Measurements from ENCODE around the gene LDB3.

The LDB3 gene

DNA sequence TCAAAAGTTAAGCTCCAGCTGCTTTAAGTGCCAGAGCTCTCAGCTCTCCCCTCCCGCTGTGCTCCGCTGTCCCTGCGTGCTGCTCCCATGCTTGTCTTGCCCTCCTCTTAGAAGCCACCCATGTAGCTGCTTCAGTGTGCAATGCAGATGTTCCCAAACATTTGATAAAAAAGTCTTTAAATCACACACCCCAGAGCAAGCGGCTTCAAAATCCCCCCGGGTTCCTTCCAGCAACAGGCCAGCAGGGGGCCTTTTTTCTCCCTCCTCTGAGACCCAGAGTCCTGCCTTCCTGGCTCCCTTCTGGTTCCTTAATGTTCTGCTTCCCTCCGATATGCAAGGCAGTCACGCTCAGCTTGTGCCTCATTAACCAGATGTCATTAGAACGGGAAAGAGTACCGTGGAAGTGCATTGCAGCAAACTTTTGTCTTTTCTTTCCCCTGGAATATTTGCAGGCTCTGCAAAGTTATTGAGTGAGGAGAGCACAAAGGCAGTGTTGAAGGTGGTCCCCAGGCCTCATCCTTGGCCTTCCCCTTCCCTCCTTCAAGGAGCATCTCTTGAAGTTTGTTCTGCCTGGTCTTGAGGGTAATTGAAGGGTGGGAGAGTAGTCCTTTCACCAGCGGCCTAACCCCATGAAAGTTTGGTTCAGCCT lies 25.5 kb downstream of the LDB3 start:
- DNase-seq, result peak; percentile 25
- no peak overlapping the region for H3K27ac ChIP-seq (ENCODE audit: low read length)
- H3K4me1 ChIP-seq (ENCODE audit: low read length), result no peaks in the 10 kb centered on the region
- no peak overlapping the region for H3K9ac ChIP-seq (ENCODE audit: low read length)
- H3K9me2 ChIP-seq (replicated peaks; ENCODE audit: insufficient read depth, low read length), result no peaks in the 10 kb centered on the region
- no peaks in the 10 kb centered on the region for H3K9me3 ChIP-seq (replicated peaks; ENCODE audit: insufficient read depth, low read length)
- no peaks in the 10 kb centered on the region for H4K20me1 ChIP-seq (ENCODE audit: insufficient read depth, low read length)
- H3K4me3 ChIP-seq (ENCODE audit: low read length), result no peak overlapping the region
- TF ChIP-seq, protein P1, sequence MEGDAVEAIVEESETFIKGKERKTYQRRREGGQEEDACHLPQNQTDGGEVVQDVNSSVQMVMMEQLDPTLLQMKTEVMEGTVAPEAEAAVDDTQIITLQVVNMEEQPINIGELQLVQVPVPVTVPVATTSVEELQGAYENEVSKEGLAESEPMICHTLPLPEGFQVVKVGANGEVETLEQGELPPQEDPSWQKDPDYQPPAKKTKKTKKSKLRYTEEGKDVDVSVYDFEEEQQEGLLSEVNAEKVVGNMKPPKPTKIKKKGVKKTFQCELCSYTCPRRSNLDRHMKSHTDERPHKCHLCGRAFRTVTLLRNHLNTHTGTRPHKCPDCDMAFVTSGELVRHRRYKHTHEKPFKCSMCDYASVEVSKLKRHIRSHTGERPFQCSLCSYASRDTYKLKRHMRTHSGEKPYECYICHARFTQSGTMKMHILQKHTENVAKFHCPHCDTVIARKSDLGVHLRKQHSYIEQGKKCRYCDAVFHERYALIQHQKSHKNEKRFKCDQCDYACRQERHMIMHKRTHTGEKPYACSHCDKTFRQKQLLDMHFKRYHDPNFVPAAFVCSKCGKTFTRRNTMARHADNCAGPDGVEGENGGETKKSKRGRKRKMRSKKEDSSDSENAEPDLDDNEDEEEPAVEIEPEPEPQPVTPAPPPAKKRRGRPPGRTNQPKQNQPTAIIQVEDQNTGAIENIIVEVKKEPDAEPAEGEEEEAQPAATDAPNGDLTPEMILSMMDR (IDR thresholded peaks at IDR 0.05; ENCODE audit: low read length), result peak; percentile 50
- no peak for TF ChIP-seq EZH2 (optimal IDR thresholded peaks at IDR 0.05; ENCODE audit: low read depth, low read length)
- no peaks in the 10 kb centered on the region for H3F3A ChIP-seq (ENCODE audit: insufficient read depth, low read length)
- H3K36me3 ChIP-seq (replicated peaks; ENCODE audit: insufficient read depth, low read length), result no peaks in the 10 kb centered on the region
- no peak overlapping the region for H3K4me2 ChIP-seq (ENCODE audit: low read depth, low read length)
- no peak overlapping the region for H2AFZ ChIP-seq (ENCODE audit: low read length)
- H3K27me3 ChIP-seq (replicated peaks; ENCODE audit: insufficient read depth, low read length), result no peaks in the 10 kb centered on the region
- H3K79me2 ChIP-seq (ENCODE audit: low read length), result no peaks in the 10 kb centered on the region

DNA sequence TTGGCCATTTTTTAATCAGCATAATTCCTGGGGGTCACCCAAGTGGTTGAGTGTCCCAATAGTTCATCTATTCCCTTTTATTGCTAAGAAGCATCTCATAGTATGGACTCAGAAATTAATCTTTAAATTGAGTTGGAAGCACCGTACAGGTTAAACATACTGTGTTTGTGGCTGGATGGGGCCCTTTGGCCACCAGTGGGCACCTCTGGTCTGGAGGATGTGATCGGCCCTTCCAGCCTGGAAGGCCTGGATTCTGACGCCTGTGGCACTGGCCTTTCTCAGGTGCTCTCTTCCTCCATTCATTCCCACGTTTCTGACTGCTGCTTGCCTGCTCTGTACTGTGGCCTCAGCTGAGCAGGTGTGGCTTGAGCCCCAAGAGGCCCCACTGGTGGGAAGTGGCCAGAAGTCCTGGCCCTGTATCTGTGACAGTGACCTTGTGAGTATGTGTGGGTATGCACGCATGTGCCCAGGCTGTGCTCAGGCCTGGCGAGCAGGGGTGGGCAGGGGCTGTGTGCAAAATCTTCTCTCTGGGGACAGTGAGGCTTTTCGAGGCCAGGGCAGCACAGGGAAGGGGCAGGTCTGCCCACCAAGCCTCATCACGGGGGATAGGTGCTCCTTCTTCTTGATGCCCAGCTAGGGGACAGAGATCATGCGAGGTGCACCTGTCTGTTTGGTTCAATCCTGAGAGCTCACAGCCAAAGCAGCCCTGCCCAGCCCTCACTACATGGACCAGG lies 30.1 kb downstream of the LDB3 start:
- TF ChIP-seq EZH2 (optimal IDR thresholded peaks at IDR 0.05; ENCODE audit: low read depth, low read length), result no peak
- TF ChIP-seq EZH2phosphoT487 (IDR thresholded peaks at IDR 0.05; ENCODE audit: low read length), result no peak
- TF ChIP-seq, protein P1 (IDR thresholded peaks at IDR 0.05; ENCODE audit: low read length), result no peak
- Histone ChIP-seq H3K4me3 (ENCODE audit: low read length) (no peak overlapping the region), H4K20me1 (ENCODE audit: insufficient read depth, low read length) (no peaks in the 10 kb centered on the region), H2AFZ (ENCODE audit: low read length) (no peak overlapping the region), H3K9me3 (replicated peaks; ENCODE audit: insufficient read depth, low read length) (no peaks in the 10 kb centered on the region), H3K36me3 (replicated peaks; ENCODE audit: insufficient read depth, low read length) (no peaks in the 10 kb centered on the region), H3K27me3 (replicated peaks; ENCODE audit: insufficient read depth, low read length) (no peaks in the 10 kb centered on the region), H3K4me1 (ENCODE audit: low read length) (no peaks in the 10 kb centered on the region), H3F3A (ENCODE audit: insufficient read depth, low read length) (no peaks in the 10 kb centered on the region), H3K9ac (ENCODE audit: low read length) (no peak overlapping the region), H3K9me2 (replicated peaks; ENCODE audit: insufficient read depth, low read length) (no peaks in the 10 kb centered on the region), H3K79me2 (ENCODE audit: low read length) (no peaks in the 10 kb centered on the region), H3K4me2 (ENCODE audit: low read depth, low read length) (no peak overlapping the region), H3K27ac (ENCODE audit: low read length) (no peak overlapping the region)
- DNase-seq, result no peak

DNA sequence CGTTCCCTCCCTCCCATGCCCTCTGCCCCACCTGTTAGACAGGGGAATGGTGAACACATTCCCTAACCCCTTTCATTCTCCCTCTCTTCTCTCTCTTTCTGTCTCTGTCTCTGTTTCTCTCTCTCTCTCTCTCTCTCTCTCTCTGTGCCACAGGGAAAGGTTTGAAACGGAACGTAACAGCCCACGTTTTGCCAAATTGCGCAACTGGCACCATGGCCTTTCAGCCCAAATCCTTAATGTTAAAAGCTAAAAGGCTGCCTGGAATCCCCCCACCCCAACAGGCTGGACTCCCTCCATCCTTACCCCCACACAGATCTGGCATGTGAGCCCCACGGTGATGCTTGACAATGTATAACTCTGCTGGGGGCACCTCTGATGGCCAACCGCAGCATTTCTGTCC lies 30.8 kb downstream of the LDB3 start:
- DNase-seq, result no peak
- H4K20me1 ChIP-seq (ENCODE audit: insufficient read depth, low read length), result no peaks in the 10 kb centered on the region
- H3F3A ChIP-seq (ENCODE audit: insufficient read depth, low read length), result no peaks in the 10 kb centered on the region
- H3K4me2 ChIP-seq (ENCODE audit: low read depth, low read length), result no peak overlapping the region
- no peaks in the 10 kb centered on the region for H3K4me1 ChIP-seq (ENCODE audit: low read length)
- no peak overlapping the region for H2AFZ ChIP-seq (ENCODE audit: low read length)
- no peak overlapping the region for H3K27ac ChIP-seq (ENCODE audit: low read length)
- H3K9me3 ChIP-seq (replicated peaks; ENCODE audit: insufficient read depth, low read length), result no peaks in the 10 kb centered on the region
- no peaks in the 10 kb centered on the region for H3K27me3 ChIP-seq (replicated peaks; ENCODE audit: insufficient read depth, low read length)
- H3K79me2 ChIP-seq (ENCODE audit: low read length), result no peaks in the 10 kb centered on the region
- no peak overlapping the region for H3K4me3 ChIP-seq (ENCODE audit: low read length)
- H3K9ac ChIP-seq (ENCODE audit: low read length), result no peak overlapping the region
- no peaks in the 10 kb centered on the region for H3K9me2 ChIP-seq (replicated peaks; ENCODE audit: insufficient read depth, low read length)
- TF ChIP-seq, protein P1 (IDR thresholded peaks at IDR 0.05; ENCODE audit: low read length), result no peak
- TF ChIP-seq EZH2phosphoT487 (IDR thresholded peaks at IDR 0.05; ENCODE audit: low read length) (no peak), EZH2 (optimal IDR thresholded peaks at IDR 0.05; ENCODE audit: low read depth, low read length) (no peak)
- H3K36me3 ChIP-seq (replicated peaks; ENCODE audit: insufficient read depth, low read length), result no peaks in the 10 kb centered on the region
